CD4-positive, alpha-beta T cell treated with Interferon alpha-2 for 1 hour (primary cell): ENCODE data around the gene ADSS1.

ENCODE experiments used
- DNase-seq, 2 donors: peaks; one replicate each; pipeline ENCODE4 v3.0.0-alpha.2; 2020 to 2022

Gene ADSS1

GRCh38 chr14:104784846-104785707 lies 61.0 kb downstream of the ADSS1 start:
- DNase-seq: no peak

- no peak for DNase-seq
Observed at GRCh38 chr14:104785708-104786080, 61.7 kb downstream of the ADSS1 start.

- DNase-seq: peak in 1 of 2 donors; percentile 24
Observed at GRCh38 chr14:104786091-104786586, 62.1 kb downstream of the ADSS1 start.

GRCh38 chr14:104786726-104787675 lies 63.0 kb downstream of the ADSS1 start:
- DNase-seq: no peak

- DNase-seq: peak in 1 of 2 donors; percentile 23
Observed at GRCh38 chr14:104787736-104788135, 63.7 kb downstream of the ADSS1 start.

GRCh38 chr14:104788161-104788818 lies 64.3 kb downstream of the ADSS1 start:
- DNase-seq: no peak

GRCh38 chr14:104788873-104789663 lies 65.0 kb downstream of the ADSS1 start:
- DNase-seq: no peak

GRCh38 chr14:104789752-104790743 lies 66.0 kb downstream of the ADSS1 start:
- no peak for DNase-seq

GRCh38 chr14:104791425-104791824 lies 67.4 kb downstream of the ADSS1 start:
- DNase-seq: no peak

- DNase-seq: no peak
Observed at GRCh38 chr14:104792101-104792884, 68.3 kb downstream of the ADSS1 start.

GRCh38 chr14:104792945-104793702 lies 69.1 kb downstream of the ADSS1 start:
- no peak for DNase-seq

GRCh38 chr14:104793703-104793959 lies 69.6 kb downstream of the ADSS1 start:
- DNase-seq: no peak

GRCh38 chr14:104794099-104794498 lies 70.1 kb downstream of the ADSS1 start:
- DNase-seq: peak; percentile 39 to 50

GRCh38 chr14:104794631-104794992 lies 70.6 kb downstream of the ADSS1 start:
- DNase-seq: no peak

GRCh38 chr14:104794993-104795780 lies 71.2 kb downstream of the ADSS1 start, which contains the start of gene AKT1:
TSS of gene AKT1 (minus strand) at chr14:104795748. CDS start at chr14:104792643, 3,105 bp downstream.
- peak in 1 of 2 donors; percentile 41 for DNase-seq

- peak; percentile 47 to 77 for DNase-seq
Observed at GRCh38 chr14:104795781-104796686, 72.0 kb downstream of the ADSS1 start.

- no peak for DNase-seq
Observed at GRCh38 chr14:104796687-104797081, 72.7 kb downstream of the ADSS1 start.
